HepG2 (cell line): Measurements from ENCODE around the gene CBY1. TPM values are rescaled to one million over a fixed set of nuclear protein-coding genes. Genes with fewer than 3 reads are reported as not detected.

Source experiments
- FOXM1 ChIP-seq: sonication (generic); formaldehyde crosslinking; IDR thresholded peaks from 2 replicates; pipeline ENCODE4 v1.5.0; 2020; ENCODE audit warnings: missing genetic modification reagents
- MED8 ChIP-seq: sonication (generic); formaldehyde crosslinking; IDR thresholded peaks from 2 replicates; pipeline ENCODE4 v1.8.1; 2023; ENCODE audit warnings: mild to moderate bottlenecking, missing genetic modification reagents; ENCODE audit not compliant: insufficient replicate concordance
- ZBTB20 ChIP-seq: sonication (generic); formaldehyde crosslinking; IDR thresholded peaks from 2 replicates; pipeline ENCODE4 v1.8.1; 2023; ENCODE audit warnings: missing genetic modification reagents, low read depth, mild to moderate bottlenecking, borderline replicate concordance
- ZFP37 ChIP-seq: sonication (generic); formaldehyde crosslinking; IDR thresholded peaks from 2 replicates; pipeline ENCODE4 v1.4.0; 2020; ENCODE audit warnings: missing genetic modification reagents, borderline replicate concordance
- ZNF792 ChIP-seq: IDR thresholded peaks from 2 replicates; pipeline ENCODE4 v1.6.1; 2016
- polyA plus RNA-seq, 8 experiments: library from polyadenylated mRNA; depleted of rRNA in 3 of 8; stranded (reverse) in 7 of 8; unstranded in 1 of 8; fragments of >200 nt; fragmentation: Illumina TruSeq in 4 of 8; extraction: Trizol in 4 of 8; gene quantifications; 2 replicates each; pipeline versions ENCODE4 v1.2.1 to v1.2.3, GENCODE V29; 2011 to 2016; ENCODE audit warnings: low read depth in 4 of 8, missing spikeins in 1 of 8, mixed read lengths in 1 of 8; ENCODE audit not compliant: insufficient read depth in 1 of 8
- total RNA-seq, 5 experiments: library from RNA; depleted of rRNA; stranded (reverse); fragments of >200 nt; fragmentation: Illumina TruSeq; extraction: Trizol; gene quantifications; 2 replicates each; pipeline ENCODE4 v1.2.3, GENCODE V29; 2016; ENCODE audit warnings: low read depth in 1 of 5
- TF ChIP-seq, protein P1 (sequence below), 2 experiments: fragments of 450-650 bp in 1 of 2; sonication (generic) in 1 of 2; formaldehyde crosslinking in 1 of 2; IDR thresholded peaks; 2 replicates each; pipeline versions ENCODE4 v1.6.1 to v1.8.0; 2016 to 2022; ENCODE audit warnings: antibody characterized with exemption in 1 of 2, mild to moderate bottlenecking in 1 of 2, missing genetic modification reagents in 1 of 2
- TF ChIP-seq, protein P2 (sequence below): IDR thresholded peaks from 2 replicates; pipeline ENCODE4 v1.6.1; 2016; ENCODE audit warnings: mild to moderate bottlenecking, missing biosample characterization, missing genetic modification reagents
- TF ChIP-seq, protein P3 (sequence below): IDR thresholded peaks from 2 replicates; pipeline ENCODE4 v1.6.1; 2012; ENCODE audit warnings: low read depth, low read length, improper control_type of control experiment
- TF ChIP-seq, protein P4 (sequence below): sonication (generic); formaldehyde crosslinking; IDR thresholded peaks from 2 replicates; pipeline ENCODE4 v1.5.1; 2020; ENCODE audit warnings: mild to moderate bottlenecking, missing genetic modification reagents, moderate library complexity
- TF ChIP-seq, protein P5 (sequence below): sonication (generic); formaldehyde crosslinking; conservative IDR thresholded peaks from 2 replicates; pipeline ENCODE4 v1.4.0; 2020; ENCODE audit warnings: missing genetic modification reagents
- TF ChIP-seq, protein P6 (sequence below): fragments of 450-650 bp; IDR thresholded peaks from 2 replicates; pipeline ENCODE4 v1.6.1; 2017
- TF ChIP-seq, protein P7 (sequence below): sonication (generic); IDR thresholded peaks from 2 replicates; pipeline ENCODE4 v1.6.1; 2016; ENCODE audit warnings: low read depth, borderline replicate concordance

CBY1 gene
- total and polyA plus RNA-seq, 2 of the 13 experiments (the other 11 are each of a cell fraction or from before 2014, with no cell fraction given) = 19.7 to 20.3 TPM

DNA sequence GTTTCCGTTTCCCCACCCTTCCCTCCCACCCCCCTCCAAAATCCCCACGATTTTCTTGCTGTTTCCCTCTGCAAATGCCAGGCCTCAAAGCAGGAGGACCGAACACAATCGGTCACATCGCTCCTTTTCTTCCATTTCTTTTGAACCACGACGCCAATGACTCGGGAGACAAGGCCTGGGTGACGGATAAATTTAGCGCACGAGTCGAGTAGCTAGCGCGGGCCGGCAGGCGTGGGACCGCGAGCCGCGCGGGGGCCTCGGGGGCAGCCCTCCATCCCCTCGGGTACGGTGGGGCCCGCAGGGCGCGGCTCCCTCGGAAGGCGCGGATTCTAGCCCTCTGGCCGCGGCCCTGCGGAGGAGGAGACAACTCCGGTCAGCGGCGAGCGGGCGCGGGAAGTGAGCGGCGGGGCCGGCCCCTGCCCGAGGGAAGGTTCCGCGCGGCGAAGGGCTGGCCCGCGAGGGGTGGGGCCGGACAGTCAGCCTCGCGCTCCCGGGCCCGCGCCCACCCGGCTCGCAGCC, 43.9 kb downstream of the CBY1 start (continued):
- TF ChIP-seq, protein P1, sequence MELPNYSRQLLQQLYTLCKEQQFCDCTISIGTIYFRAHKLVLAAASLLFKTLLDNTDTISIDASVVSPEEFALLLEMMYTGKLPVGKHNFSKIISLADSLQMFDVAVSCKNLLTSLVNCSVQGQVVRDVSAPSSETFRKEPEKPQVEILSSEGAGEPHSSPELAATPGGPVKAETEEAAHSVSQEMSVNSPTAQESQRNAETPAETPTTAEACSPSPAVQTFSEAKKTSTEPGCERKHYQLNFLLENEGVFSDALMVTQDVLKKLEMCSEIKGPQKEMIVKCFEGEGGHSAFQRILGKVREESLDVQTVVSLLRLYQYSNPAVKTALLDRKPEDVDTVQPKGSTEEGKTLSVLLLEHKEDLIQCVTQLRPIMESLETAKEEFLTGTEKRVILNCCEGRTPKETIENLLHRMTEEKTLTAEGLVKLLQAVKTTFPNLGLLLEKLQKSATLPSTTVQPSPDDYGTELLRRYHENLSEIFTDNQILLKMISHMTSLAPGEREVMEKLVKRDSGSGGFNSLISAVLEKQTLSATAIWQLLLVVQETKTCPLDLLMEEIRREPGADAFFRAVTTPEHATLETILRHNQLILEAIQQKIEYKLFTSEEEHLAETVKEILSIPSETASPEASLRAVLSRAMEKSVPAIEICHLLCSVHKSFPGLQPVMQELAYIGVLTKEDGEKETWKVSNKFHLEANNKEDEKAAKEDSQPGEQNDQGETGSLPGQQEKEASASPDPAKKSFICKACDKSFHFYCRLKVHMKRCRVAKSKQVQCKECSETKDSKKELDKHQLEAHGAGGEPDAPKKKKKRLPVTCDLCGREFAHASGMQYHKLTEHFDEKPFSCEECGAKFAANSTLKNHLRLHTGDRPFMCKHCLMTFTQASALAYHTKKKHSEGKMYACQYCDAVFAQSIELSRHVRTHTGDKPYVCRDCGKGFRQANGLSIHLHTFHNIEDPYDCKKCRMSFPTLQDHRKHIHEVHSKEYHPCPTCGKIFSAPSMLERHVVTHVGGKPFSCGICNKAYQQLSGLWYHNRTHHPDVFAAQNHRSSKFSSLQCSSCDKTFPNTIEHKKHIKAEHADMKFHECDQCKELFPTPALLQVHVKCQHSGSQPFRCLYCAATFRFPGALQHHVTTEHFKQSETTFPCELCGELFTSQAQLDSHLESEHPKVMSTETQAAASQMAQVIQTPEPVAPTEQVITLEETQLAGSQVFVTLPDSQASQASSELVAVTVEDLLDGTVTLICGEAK (IDR thresholded peaks at IDR 0.05) = no peak
- TF ChIP-seq, protein P1 (CRISPR knock-in tag; IDR thresholded peaks at IDR 0.05) = 0 out of 2 replicates have a peak, but pooled peaks have one; percentile 4
- TF ChIP-seq ZNF792 (CRISPR knock-in tag) = 0 out of 2 replicates have a peak, but pooled peaks have one; percentile 7
- no peak for TF ChIP-seq ZFP37 (CRISPR knock-in tag)
- TF ChIP-seq, protein P2, sequence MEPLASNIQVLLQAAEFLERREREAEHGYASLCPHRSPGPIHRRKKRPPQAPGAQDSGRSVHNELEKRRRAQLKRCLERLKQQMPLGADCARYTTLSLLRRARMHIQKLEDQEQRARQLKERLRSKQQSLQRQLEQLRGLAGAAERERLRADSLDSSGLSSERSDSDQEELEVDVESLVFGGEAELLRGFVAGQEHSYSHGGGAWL (CRISPR knock-in tag) = no peak; the same call in 1 of the 2 replicates
- TF ChIP-seq, protein P3, sequence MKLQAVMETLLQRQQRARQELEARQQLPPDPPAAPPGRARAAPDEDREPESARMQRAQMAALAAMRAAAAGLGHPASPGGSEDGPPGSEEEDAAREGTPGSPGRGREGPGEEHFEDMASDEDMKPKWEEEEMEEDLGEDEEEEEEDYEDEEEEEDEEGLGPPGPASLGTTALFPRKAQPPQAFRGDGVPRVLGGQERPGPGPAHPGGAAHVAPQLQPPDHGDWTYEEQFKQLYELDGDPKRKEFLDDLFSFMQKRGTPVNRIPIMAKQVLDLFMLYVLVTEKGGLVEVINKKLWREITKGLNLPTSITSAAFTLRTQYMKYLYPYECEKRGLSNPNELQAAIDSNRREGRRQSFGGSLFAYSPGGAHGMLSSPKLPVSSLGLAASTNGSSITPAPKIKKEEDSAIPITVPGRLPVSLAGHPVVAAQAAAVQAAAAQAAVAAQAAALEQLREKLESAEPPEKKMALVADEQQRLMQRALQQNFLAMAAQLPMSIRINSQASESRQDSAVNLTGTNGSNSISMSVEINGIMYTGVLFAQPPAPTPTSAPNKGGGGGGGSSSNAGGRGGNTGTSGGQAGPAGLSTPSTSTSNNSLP = no peak
- TF ChIP-seq ZBTB20 (CRISPR knock-in tag) = no peak
- TF ChIP-seq, protein P4, sequence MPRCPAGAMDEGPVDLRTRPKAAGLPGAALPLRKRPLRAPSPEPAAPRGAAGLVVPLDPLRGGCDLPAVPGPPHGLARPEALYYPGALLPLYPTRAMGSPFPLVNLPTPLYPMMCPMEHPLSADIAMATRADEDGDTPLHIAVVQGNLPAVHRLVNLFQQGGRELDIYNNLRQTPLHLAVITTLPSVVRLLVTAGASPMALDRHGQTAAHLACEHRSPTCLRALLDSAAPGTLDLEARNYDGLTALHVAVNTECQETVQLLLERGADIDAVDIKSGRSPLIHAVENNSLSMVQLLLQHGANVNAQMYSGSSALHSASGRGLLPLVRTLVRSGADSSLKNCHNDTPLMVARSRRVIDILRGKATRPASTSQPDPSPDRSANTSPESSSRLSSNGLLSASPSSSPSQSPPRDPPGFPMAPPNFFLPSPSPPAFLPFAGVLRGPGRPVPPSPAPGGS (CRISPR knock-in tag) = no peak
- no peak for TF ChIP-seq FOXM1
- TF ChIP-seq, protein P5, sequence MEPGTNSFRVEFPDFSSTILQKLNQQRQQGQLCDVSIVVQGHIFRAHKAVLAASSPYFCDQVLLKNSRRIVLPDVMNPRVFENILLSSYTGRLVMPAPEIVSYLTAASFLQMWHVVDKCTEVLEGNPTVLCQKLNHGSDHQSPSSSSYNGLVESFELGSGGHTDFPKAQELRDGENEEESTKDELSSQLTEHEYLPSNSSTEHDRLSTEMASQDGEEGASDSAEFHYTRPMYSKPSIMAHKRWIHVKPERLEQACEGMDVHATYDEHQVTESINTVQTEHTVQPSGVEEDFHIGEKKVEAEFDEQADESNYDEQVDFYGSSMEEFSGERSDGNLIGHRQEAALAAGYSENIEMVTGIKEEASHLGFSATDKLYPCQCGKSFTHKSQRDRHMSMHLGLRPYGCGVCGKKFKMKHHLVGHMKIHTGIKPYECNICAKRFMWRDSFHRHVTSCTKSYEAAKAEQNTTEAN = no peak
- TF ChIP-seq MED8 (CRISPR knock-in tag) = no peak
- TF ChIP-seq, protein P6, sequence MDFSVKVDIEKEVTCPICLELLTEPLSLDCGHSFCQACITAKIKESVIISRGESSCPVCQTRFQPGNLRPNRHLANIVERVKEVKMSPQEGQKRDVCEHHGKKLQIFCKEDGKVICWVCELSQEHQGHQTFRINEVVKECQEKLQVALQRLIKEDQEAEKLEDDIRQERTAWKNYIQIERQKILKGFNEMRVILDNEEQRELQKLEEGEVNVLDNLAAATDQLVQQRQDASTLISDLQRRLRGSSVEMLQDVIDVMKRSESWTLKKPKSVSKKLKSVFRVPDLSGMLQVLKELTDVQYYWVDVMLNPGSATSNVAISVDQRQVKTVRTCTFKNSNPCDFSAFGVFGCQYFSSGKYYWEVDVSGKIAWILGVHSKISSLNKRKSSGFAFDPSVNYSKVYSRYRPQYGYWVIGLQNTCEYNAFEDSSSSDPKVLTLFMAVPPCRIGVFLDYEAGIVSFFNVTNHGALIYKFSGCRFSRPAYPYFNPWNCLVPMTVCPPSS = no peak
- TF ChIP-seq, protein P7, sequence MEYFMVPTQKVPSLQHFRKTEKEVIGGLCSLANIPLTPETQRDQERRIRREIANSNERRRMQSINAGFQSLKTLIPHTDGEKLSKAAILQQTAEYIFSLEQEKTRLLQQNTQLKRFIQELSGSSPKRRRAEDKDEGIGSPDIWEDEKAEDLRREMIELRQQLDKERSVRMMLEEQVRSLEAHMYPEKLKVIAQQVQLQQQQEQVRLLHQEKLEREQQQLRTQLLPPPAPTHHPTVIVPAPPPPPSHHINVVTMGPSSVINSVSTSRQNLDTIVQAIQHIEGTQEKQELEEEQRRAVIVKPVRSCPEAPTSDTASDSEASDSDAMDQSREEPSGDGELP = no peak
